ENCODE data around the gene MFAP3L.

Gene MFAP3L

DNA sequence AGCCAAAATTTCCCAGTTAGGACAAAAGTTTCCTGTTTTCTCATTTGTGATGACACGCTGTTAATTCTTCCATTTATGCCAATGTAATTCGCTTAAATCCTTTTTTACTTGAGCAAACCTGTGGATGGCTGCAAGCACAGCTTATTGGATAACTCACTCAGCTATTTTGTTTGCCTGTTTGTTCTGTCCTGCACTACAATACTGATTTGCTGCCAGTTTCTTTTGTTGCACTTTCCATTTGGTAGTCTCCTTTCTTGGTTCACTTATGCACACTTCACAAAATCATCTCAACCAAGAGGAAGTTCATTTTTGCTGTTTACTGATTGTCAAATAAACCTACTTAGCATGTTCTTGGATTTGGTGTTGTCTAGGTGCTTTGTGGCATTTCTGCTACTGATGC, 40.3 kb downstream of the MFAP3L start:
- DNase-seq (ENCODE audit: low read depth, low spot score), result no peak
- TF ChIP-seq, protein P1, sequence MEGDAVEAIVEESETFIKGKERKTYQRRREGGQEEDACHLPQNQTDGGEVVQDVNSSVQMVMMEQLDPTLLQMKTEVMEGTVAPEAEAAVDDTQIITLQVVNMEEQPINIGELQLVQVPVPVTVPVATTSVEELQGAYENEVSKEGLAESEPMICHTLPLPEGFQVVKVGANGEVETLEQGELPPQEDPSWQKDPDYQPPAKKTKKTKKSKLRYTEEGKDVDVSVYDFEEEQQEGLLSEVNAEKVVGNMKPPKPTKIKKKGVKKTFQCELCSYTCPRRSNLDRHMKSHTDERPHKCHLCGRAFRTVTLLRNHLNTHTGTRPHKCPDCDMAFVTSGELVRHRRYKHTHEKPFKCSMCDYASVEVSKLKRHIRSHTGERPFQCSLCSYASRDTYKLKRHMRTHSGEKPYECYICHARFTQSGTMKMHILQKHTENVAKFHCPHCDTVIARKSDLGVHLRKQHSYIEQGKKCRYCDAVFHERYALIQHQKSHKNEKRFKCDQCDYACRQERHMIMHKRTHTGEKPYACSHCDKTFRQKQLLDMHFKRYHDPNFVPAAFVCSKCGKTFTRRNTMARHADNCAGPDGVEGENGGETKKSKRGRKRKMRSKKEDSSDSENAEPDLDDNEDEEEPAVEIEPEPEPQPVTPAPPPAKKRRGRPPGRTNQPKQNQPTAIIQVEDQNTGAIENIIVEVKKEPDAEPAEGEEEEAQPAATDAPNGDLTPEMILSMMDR (IDR thresholded peaks at IDR 0.05; ENCODE audit: low read depth, low read length), result no peak
- in situ Hi-C loops (cut with HindIII; ENCODE audit: low sequenced_read_pairs), result no loop called here

DNA sequence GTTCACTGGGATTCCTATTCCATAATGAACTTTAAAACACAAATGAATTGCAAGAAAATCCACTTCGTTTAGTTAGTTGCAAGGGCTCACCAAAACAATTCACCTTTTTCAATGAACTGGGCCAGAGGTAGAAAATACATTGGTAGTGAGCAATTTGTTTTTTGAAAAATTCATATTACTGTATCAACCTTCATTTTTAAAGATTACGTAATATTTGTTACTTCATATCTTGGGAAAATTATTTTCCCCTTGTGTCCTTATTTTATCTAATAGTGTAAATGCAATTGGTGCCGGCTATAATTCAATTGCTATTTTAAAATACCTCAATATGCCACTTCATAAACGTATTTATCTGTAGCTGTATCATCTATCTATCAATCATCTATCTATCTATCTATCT, 41.5 kb downstream of the MFAP3L start:
- in situ Hi-C loops (cut with HindIII; ENCODE audit: low sequenced_read_pairs), result no loop called here
- no peak for DNase-seq (ENCODE audit: low read depth, low spot score)
- TF ChIP-seq, protein P1 (IDR thresholded peaks at IDR 0.05; ENCODE audit: low read depth, low read length), result no peak
- H3K4me3 ChIP-seq (ENCODE audit: low read depth, low read length), result no peak overlapping the region

More for the DNA sequence above, 40.3 kb downstream of the MFAP3L start:
- H3K4me3 ChIP-seq (ENCODE audit: low read depth, low read length), result no peak overlapping the region

DNA sequence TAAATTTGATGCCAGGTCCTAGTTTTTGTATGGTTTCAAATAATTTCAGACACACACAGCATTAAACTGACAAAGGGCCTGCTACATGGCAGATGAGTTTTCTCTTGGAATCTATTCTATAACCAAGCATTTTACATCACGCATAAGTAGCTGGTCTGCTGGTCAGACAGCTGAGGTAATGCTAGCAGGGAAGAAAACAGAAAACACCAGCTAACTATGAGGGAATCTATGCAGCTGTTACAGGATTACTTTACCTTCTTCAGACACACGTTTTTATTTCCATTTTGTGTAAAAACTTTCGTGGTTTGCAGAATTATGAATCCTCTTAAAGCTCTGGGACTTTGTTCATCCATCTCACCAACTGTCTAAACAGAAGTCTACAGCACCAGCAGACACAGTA, 42.0 kb downstream of the MFAP3L start:
- no peak overlapping the region for H3K4me3 ChIP-seq (ENCODE audit: low read depth, low read length)
- in situ Hi-C loops (cut with HindIII; ENCODE audit: low sequenced_read_pairs), result no loop called here
- TF ChIP-seq, protein P1 (IDR thresholded peaks at IDR 0.05; ENCODE audit: low read depth, low read length), result no peak
- DNase-seq (ENCODE audit: low read depth, low spot score), result no peak

DNA sequence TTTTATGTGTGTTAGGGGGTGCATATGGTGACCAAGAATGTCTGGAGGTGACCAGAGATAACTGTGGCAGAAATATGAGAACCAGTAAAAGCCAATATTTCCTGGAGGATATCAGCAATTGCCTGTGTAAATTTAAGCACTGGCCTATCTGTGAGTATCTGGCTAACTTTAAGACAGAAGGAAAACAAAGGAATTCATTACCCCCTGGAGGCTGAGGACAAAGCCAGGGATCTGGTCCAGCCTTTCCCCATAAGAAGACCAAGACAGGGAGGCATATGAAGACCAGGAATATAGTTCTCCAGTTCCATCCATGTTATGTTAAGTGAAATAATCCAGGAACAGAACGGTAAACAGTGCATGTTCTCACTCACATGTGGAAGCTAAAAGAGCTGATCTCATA, 49.2 kb downstream of the MFAP3L start:
- TF ChIP-seq, protein P1 (IDR thresholded peaks at IDR 0.05; ENCODE audit: low read depth, low read length), result no peak
- no peak for DNase-seq (ENCODE audit: low read depth, low spot score)
- in situ Hi-C loops (cut with HindIII; ENCODE audit: low sequenced_read_pairs), result no loop called here
- H3K4me3 ChIP-seq (ENCODE audit: low read depth, low read length), result no peak overlapping the region

DNA sequence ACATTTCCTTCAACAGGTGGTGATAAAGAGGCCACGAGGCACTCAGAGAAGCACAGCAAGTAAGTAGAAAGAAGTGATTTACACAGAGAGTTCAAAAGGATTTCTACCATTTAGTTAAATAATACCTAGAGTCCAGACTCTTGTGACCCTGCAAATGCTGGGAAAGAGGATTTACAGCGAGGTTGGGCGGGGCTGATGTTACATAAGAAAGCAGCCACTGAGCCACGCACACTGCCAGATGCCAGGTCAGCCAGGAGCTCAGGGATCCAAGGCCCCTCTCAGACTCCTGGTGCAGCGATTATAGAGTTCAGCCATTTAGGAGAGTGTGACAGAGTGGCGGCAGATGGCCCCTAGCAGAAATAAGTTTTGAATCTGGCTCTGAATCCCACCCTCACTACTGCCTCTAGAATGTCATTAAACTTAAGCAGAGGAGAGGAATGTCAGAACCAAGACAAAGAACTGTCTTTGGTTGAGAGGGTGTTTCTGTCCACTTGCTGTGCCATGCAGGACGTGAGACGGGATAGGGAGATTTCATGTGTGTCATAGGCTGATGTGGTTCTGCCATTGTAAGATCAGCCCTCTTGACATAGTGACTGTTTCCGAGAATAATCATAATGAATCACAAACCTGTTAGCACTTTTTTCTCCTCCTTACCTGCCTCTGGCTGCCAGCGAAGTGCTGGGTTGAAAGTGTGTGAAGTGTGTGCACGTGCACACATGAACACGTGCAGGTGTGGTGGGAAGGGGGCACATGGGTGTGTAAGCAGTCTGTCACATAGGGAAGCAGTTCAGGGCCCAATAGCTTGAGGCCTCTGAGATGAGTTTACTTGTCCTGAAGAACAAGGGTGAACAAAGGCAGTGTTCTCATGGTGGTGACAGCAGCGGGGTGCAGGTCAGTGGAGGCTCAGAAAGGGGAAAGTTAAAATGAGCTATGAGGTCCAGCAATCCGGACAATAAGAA, 50.1 kb downstream of the MFAP3L start:
- TF ChIP-seq, protein P1 (IDR thresholded peaks at IDR 0.05; ENCODE audit: low read depth, low read length), result no peak
- no peak overlapping the region for H3K4me3 ChIP-seq (ENCODE audit: low read depth, low read length)
- in situ Hi-C loops (cut with HindIII; ENCODE audit: low sequenced_read_pairs), result no loop called here
- DNase-seq (ENCODE audit: low read depth, low spot score), result no peak

DNA sequence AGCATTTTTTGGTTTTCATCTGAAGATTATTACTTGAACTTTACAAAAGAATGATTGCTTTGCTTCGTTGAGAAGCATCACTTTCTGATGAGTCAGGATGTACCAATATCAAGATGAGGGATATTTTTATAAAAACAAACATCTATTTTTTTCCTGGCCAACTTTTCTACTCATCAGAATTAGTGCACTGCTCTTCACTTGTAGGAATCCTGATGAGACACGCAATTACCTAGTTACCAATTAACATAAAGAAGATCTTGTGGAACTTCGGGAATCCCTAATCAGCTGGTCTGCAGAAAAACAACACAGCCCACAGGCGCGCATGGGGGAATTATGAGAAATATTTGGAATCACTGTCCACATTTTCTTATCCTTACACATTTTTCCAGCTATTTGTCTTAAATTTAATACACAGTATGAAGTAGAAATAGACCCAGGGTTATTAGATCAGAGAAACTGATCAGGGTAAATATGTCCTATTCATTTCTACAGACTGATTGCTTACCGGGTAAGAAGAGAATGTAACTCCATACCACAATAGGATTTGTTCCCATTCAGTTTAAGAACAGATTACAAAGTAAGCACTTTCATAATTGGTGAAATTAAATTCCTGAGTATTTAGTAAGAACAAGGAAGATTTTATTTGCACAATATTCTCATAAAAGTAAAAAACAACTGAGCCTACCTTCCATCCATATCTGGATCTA, 50.9 kb downstream of the MFAP3L start:
- H3K4me3 ChIP-seq (ENCODE audit: low read depth, low read length), result no peak overlapping the region
- in situ Hi-C loops (cut with HindIII; ENCODE audit: low sequenced_read_pairs), result no loop called here
- TF ChIP-seq, protein P1 (IDR thresholded peaks at IDR 0.05; ENCODE audit: low read depth, low read length), result no peak
- DNase-seq (ENCODE audit: low read depth, low spot score), result no peak
